ENCODE measurements around the gene AUTS2. TPM values are rescaled to one million over a fixed set of nuclear protein-coding genes. Genes with fewer than 3 reads are reported as not detected.

The AUTS2 gene
- total and polyA plus RNA-seq, 10 of the 15 experiments (the other 5 are each of a cell fraction or from before 2014, with no cell fraction given), result 6.4 to 55.6 (median 21.6) TPM

- H3K27ac ChIP-seq (ENCODE audit: control insufficient read depth, insufficient read depth), result no peak overlapping the region
- ChIA-PET RAD21 (ENCODE audit: unreplicated experiment) (interaction anchor here (1.1 kb wide), 1 partner anchor 91 kb away, joined by 3 read pairs; no protein-coding TSS in a partner anchor), CTCF (no interaction called here), SMC1A (ENCODE audit: uncharacterized antibody, unreplicated experiment) (interaction anchor here (1.5 kb wide), 1 partner anchor 65 kb away, joined by 4 read pairs; no protein-coding TSS in a partner anchor), POLR2A (no interaction called here)
- no TSS peak for BruUV-seq (replicated peaks)
- no peaks in the 10 kb centered on the region for H3K79me2 ChIP-seq (ENCODE audit: control insufficient read depth, insufficient read depth, low read length)
- H3K27me3 ChIP-seq (replicated peaks in 1 of 2; ENCODE audit: control insufficient read depth in 2 of 2, insufficient read depth in 2 of 2, low read length in 1 of 2), result no peaks in the 10 kb centered on the region
- no peak overlapping the region for H3K9ac ChIP-seq (ENCODE audit: control insufficient read depth, insufficient read depth, low read length)
- H3K36me3 ChIP-seq (ENCODE audit: control insufficient read depth in 2 of 2, insufficient read depth in 2 of 2, low read length in 1 of 2), result no peaks in the 10 kb centered on the region
- no peak overlapping the region for H3K4me3 ChIP-seq
- no peak overlapping the region for H2AFZ ChIP-seq (ENCODE audit: control insufficient read depth, low read depth, low read length)
- H3K4me1 ChIP-seq (ENCODE audit: control insufficient read depth, insufficient read depth, low read length), result no peaks in the 10 kb centered on the region
- intact Hi-C loops (cut with micrococcal nuclease; ENCODE audit: unreplicated experiment), result no loop called here
- H3K4me2 ChIP-seq (ENCODE audit: control insufficient read depth, insufficient read depth), result no peak overlapping the region
- TF ChIP-seq SP1 (IDR thresholded peaks at IDR 0.05; ENCODE audit: low read depth, low read length) (no peak), MEF2B (IDR thresholded peaks at IDR 0.05; ENCODE audit: partially characterized antibody, poor library complexity, severe bottlenecking) (no peak), PRDM15 (CRISPR knock-in tag; IDR thresholded peaks at IDR 0.05) (no peak), NFIC (IDR thresholded peaks at IDR 0.05; ENCODE audit: low read depth, low read length) (no peak), USF1 (IDR thresholded peaks at IDR 0.05; ENCODE audit: borderline replicate concordance, extremely low read length, insufficient read depth, low read depth, low read length) (no peak), HDAC6 (IDR thresholded peaks at IDR 0.05; ENCODE audit: unreplicated experiment) (no peak), MLLT1 (IDR thresholded peaks at IDR 0.05) (no peak), RCOR1 (conservative IDR thresholded peaks at IDR 0.05; ENCODE audit: low read depth, low read length) (no peak), CUX1 (IDR thresholded peaks at IDR 0.05; ENCODE audit: insufficient replicate concordance, low read depth, low read length) (no peak), SMC3 (IDR thresholded peaks at IDR 0.05; ENCODE audit: borderline replicate concordance, low read length) (no peak), KDM1A (IDR thresholded peaks at IDR 0.05; ENCODE audit: borderline replicate concordance) (no peak)
- H4K20me1 ChIP-seq (ENCODE audit: control insufficient read depth, insufficient read depth), result no peaks in the 10 kb centered on the region
- 5% methylated on average over 1 of the region's 1 CpG for WGBS (ENCODE audit: insufficient coverage, insufficient replicate concordance, low lambda C conversion rate, missing lambda C conversion rate)
- in situ Hi-C loops (cut with MboI), result no loop called here
- no peak for FAIRE-seq
- no peak for DNase-seq (ENCODE audit: low read depth, low spot score)
- no peaks in the 10 kb centered on the region for H3K9me3 ChIP-seq (replicated peaks; ENCODE audit: control insufficient read depth, insufficient read depth, low read length)
- no peak for ATAC-seq
These were observed 1009.5 kb downstream of the AUTS2 start for GRCh38 chr7:70607759-70608158.

Measured in GM12878 (cell line).